SK-N-SH (cell line): ENCODE results near the gene FRMD3. TPM values are rescaled to one million over a fixed set of nuclear protein-coding genes. Genes with fewer than 3 reads are reported as not detected.
A peak's percentile ranks its signal among the peaks of the same experiment; 100 is the strongest.

Source experiments
- CTCF ChIA-PET: fragments of 300-600, 350-600 bp; formaldehyde crosslinking; extraction: SDS; loops from one replicate; lab custom pipeline; 2021; lab: Yijun Ruan, JAX
- POLR2A ChIA-PET: fragments of 350-600 bp; sonication (Branson Sonifier 250); formaldehyde crosslinking; extraction: SDS; loops from one replicate; lab custom pipeline; 2020; ENCODE audit warnings: antibody characterized with exemption, inconsistent platforms; lab: Yijun Ruan, JAX
- DNase-seq: peaks from one replicate; pipeline ENCODE4 v3.0.0; 2012
- H2AFZ ChIP-seq: fragments of 200-600 bp; sonication (generic); 2 replicates; pipeline ENCODE4 v1.8.1; 2016; ENCODE audit warnings: antibody characterized with exemption, mild to moderate bottlenecking, low read depth
- H3F3A ChIP-seq: fragments of 200-600 bp; sonication (generic); replicated peaks from 2 replicates; pipeline ENCODE3; 2016; ENCODE audit warnings: antibody characterized with exemption, mild to moderate bottlenecking; ENCODE audit not compliant: insufficient read depth
- H3K27ac ChIP-seq, 2 experiments: fragments of 200-500 bp in 1 of 2; fragments of 200-600 bp in 1 of 2; sonication (Bioruptor generic) in 1 of 2; sonication (generic), shearing (Covaris generic) in 1 of 2; 2 replicates each; pipeline versions ENCODE4 v1.5.1 to v1.6.1; 2014 to 2016; ENCODE audit warnings: low read depth in 2 of 2, inconsistent platforms in 1 of 2, low read length in 1 of 2, mild to moderate bottlenecking in 1 of 2, mixed read lengths in 1 of 2
- H3K27me3 ChIP-seq: fragments of 200-600 bp; sonication (generic), shearing (Covaris generic); 2 replicates; pipeline ENCODE4 v1.6.1; 2016; ENCODE audit warnings: mixed run types; ENCODE audit not compliant: insufficient read depth
- H3K36me3 ChIP-seq, 2 experiments: fragments of 200-500 bp in 1 of 2; fragments of 200-600 bp in 1 of 2; sonication (Bioruptor generic) in 1 of 2; sonication (generic) in 1 of 2; replicated peaks in 1 of 2; 2 replicates each; pipeline versions ENCODE3 to v1.5.1; 2014 to 2016; ENCODE audit warnings: low read length in 1 of 2, mild to moderate bottlenecking in 1 of 2; ENCODE audit not compliant: insufficient read depth in 2 of 2, control insufficient read depth in 1 of 2
- H3K4me1 ChIP-seq, 2 experiments: fragments of 200-500 bp in 1 of 2; fragments of 200-600 bp in 1 of 2; sonication (Bioruptor generic) in 1 of 2; sonication (generic), shearing (Covaris generic) in 1 of 2; 2 replicates each; pipeline versions ENCODE4 v1.5.1 to v1.6.1; 2014 to 2016; ENCODE audit warnings: low read depth in 1 of 2, low read length in 1 of 2, mixed run types in 1 of 2; ENCODE audit not compliant: insufficient read depth in 2 of 2, control insufficient read depth in 1 of 2
- H3K4me2 ChIP-seq: fragments of 200-600 bp; sonication (generic), shearing (Covaris generic); 2 replicates; pipeline ENCODE4 v1.6.1; 2017; ENCODE audit warnings: mixed run types
- H3K4me3 ChIP-seq, 2 experiments: fragments of 200-500 bp in 1 of 2; fragments of 200-600 bp in 1 of 2; sonication (Bioruptor generic) in 1 of 2; sonication (generic), shearing (Covaris generic) in 1 of 2; 2 replicates each; pipeline versions ENCODE4 v1.5.1 to v1.8.1; 2014 to 2016; ENCODE audit warnings: low read depth in 2 of 2, inconsistent platforms in 1 of 2, low read length in 1 of 2, mild to moderate bottlenecking in 1 of 2, mixed read lengths in 1 of 2, moderate library complexity in 1 of 2
- H3K79me2 ChIP-seq: fragments of 200-600 bp; sonication (generic); 2 replicates; pipeline ENCODE4 v1.8.1; 2017; ENCODE audit warnings: mild to moderate bottlenecking; ENCODE audit not compliant: insufficient read depth
- H3K9ac ChIP-seq: fragments of 200-600 bp; sonication (generic); 2 replicates; pipeline ENCODE4 v1.6.1; 2017; ENCODE audit warnings: mixed run types
- H3K9me2 ChIP-seq: fragments of 200-600 bp; sonication (generic); 2 replicates; pipeline ENCODE4 v1.6.1; 2017; ENCODE audit warnings: mixed run types
- H3K9me3 ChIP-seq: fragments of 200-600 bp; sonication (generic); 2 replicates; pipeline ENCODE4 v1.6.1; 2017; ENCODE audit warnings: mixed run types, mild to moderate bottlenecking, moderate library complexity
- H4K20me1 ChIP-seq: fragments of 200-600 bp; sonication (generic); 2 replicates; pipeline ENCODE4 v1.6.1; 2017; ENCODE audit warnings: mild to moderate bottlenecking, mixed run types; ENCODE audit not compliant: insufficient read depth
- CHD2 ChIP-seq: fragments of 150-350 bp; IDR thresholded peaks from 2 replicates; pipeline ENCODE4 v1.6.1; 2018; ENCODE audit warnings: low read length; ENCODE audit not compliant: partially characterized antibody
- CTCF ChIP-seq: fragments of 200-600 bp; sonication (generic); IDR thresholded peaks from 2 replicates; pipeline ENCODE4 v1.6.1; 2017; ENCODE audit warnings: antibody characterized with exemption, mild to moderate bottlenecking, moderate library complexity
- FOXJ3 ChIP-seq: sonication (generic); formaldehyde crosslinking; IDR thresholded peaks from 2 replicates; pipeline ENCODE4 v1.5.1; 2020; ENCODE audit warnings: mild to moderate bottlenecking, missing genetic modification reagents
- FOXM1 ChIP-seq: IDR thresholded peaks from 2 replicates; pipeline ENCODE4 v1.4.0; 2012; ENCODE audit warnings: low read depth, mild to moderate bottlenecking
- GATA2 ChIP-seq: sonication (generic); formaldehyde crosslinking; IDR thresholded peaks from 2 replicates; pipeline ENCODE4 v1.5.0; 2020; ENCODE audit warnings: mild to moderate bottlenecking, missing genetic modification reagents
- NFIC ChIP-seq: IDR thresholded peaks from 2 replicates; pipeline ENCODE4 v1.4.0; 2012; ENCODE audit warnings: borderline replicate concordance
- POLR2AphosphoS5 ChIP-seq: IDR thresholded peaks from 2 replicates; pipeline ENCODE4 v1.6.1; 2012; ENCODE audit warnings: low read depth, low read length
- RAD21 ChIP-seq: IDR thresholded peaks from 2 replicates; pipeline ENCODE4 v1.6.1; 2012; ENCODE audit warnings: mild to moderate bottlenecking, low read length
- RFX5 ChIP-seq: IDR thresholded peaks from 2 replicates; pipeline ENCODE4 v1.6.1; 2012; ENCODE audit warnings: mild to moderate bottlenecking, improper control_type of control experiment, low read length
- SMC3 ChIP-seq: IDR thresholded peaks from 2 replicates; pipeline ENCODE4 v1.6.1; 2012; ENCODE audit warnings: low read depth, low read length, improper control_type of control experiment
- TCF12 ChIP-seq: IDR thresholded peaks from 2 replicates; pipeline ENCODE4 v1.4.0; 2012
- USF1 ChIP-seq: IDR thresholded peaks from 2 replicates; pipeline ENCODE4 v1.4.0; 2012; ENCODE audit warnings: low read depth, borderline replicate concordance
- USF2 ChIP-seq: fragments of 150-350 bp; IDR thresholded peaks from 2 replicates; pipeline ENCODE4 v1.6.1; 2017; ENCODE audit warnings: antibody characterized with exemption, low read length, low read depth, borderline replicate concordance
- ZBTB33 ChIP-seq: IDR thresholded peaks from 2 replicates; pipeline ENCODE4 v1.4.0; 2012; ENCODE audit warnings: low read depth, borderline replicate concordance
- WGBS: methylation state at CpG from one replicate; pipeline ENCODE4 v1.1.6; 2017; ENCODE audit warnings: low lambda C conversion rate; 5-methylcytosine and 5-hydroxymethylcytosine counted together
- polyA plus RNA-seq, 3 experiments: library from polyadenylated mRNA; depleted of rRNA; stranded (reverse); fragments of >200 nt; gene quantifications; 2 replicates each; pipeline ENCODE4 v1.2.3, GENCODE V29; 2012

The FRMD3 gene
- polyA plus RNA-seq, 1 of the 3 experiments (the other 2 are of a cell fraction) = 0.89 TPM

GRCh38 chr9:83199832-83200231, 338.4 kb downstream of the FRMD3 start:
- Histone ChIP-seq H3K4me3 (no peak overlapping the region), H3K36me3 (no peaks in the 10 kb centered on the region), H3K9ac (no peak overlapping the region), H3K4me1 (peaks cover 0 to 8% of the 10 kb centered on the region in 2 experiments; a peak in 1 of 4 replicates), H4K20me1 (no peaks in the 10 kb centered on the region), H3K79me2 (no peaks in the 10 kb centered on the region), H3K9me3 (no peaks in the 10 kb centered on the region), H3K27me3 (peaks cover 4% of the 10 kb centered on the region; the same call in 1 of the 2 replicates), H3K4me2 (no peak overlapping the region), H2AFZ (no peak overlapping the region), H3K27ac (no peak overlapping the region), H3F3A (no peaks in the 10 kb centered on the region), H3K9me2 (no peaks in the 10 kb centered on the region)
- CTCF ChIA-PET = interaction anchor here (0.6 to 2.2 kb wide), 19 partner anchors 9 to 1148 kb away, joined by 3 to 12 read pairs (median 3); no protein-coding TSS in a partner anchor
- no peak for DNase-seq
- 79% methylated on average over 5 of the region's 6 CpGs for WGBS
- POLR2A ChIA-PET = interaction anchor here (1.0 kb wide), 1 partner anchor 21 kb away, joined by 7 read pairs; no protein-coding TSS in a partner anchor
- TF ChIP-seq USF2 (no peak), ZBTB33 (no peak), NFIC (no peak), FOXM1 (no peak), FOXJ3 (CRISPR knock-in tag) (no peak), RAD21 (no peak), TCF12 (no peak), POLR2AphosphoS5 (no peak), CTCF (no peak), RFX5 (no peak)

- no peak overlapping the region for H3K27ac ChIP-seq
- H3K4me2 ChIP-seq = no peak overlapping the region
- no peaks in the 10 kb centered on the region for H3F3A ChIP-seq
- no peak overlapping the region for H2AFZ ChIP-seq
- H3K27me3 ChIP-seq = peaks cover 4% of the 10 kb centered on the region; the same call in 1 of the 2 replicates
- H3K9me3 ChIP-seq = no peaks in the 10 kb centered on the region
- no peak overlapping the region; a peak in 1 of 4 replicates for H3K4me3 ChIP-seq
- H3K36me3 ChIP-seq = no peaks in the 10 kb centered on the region
- no peaks in the 10 kb centered on the region for H4K20me1 ChIP-seq
- peaks cover 0 to 8% of the 10 kb centered on the region in 2 experiments; a peak in 1 of 4 replicates for H3K4me1 ChIP-seq
- POLR2A ChIA-PET = interaction anchor here (1.0 kb wide), 1 partner anchor 22 kb away, joined by 7 read pairs; no protein-coding TSS in a partner anchor
- no peaks in the 10 kb centered on the region for H3K79me2 ChIP-seq
- peak; percentile 69 for TF ChIP-seq CTCF
- TF ChIP-seq SMC3 = peak; percentile 85
- TF ChIP-seq CHD2 = peak; percentile 34
- no peak for TF ChIP-seq GATA2 (CRISPR knock-in tag)
- TF ChIP-seq RAD21 = peak; percentile 97
- TF ChIP-seq USF1 = no peak
- TF ChIP-seq, all 33 proteins: peak for 4
- 43% methylated on average over 5 of the region's 5 CpGs for WGBS
- CTCF ChIA-PET = interaction anchor here (0.6 to 2.2 kb wide), 24 partner anchors 9 to 720 kb away, joined by 3 to 12 read pairs (median 3); partner anchors contain the start of gene FRMD3
- no peaks in the 10 kb centered on the region for H3K9me2 ChIP-seq
- H3K9ac ChIP-seq = no peak overlapping the region
- DNase-seq = peak; percentile 63
These were observed 339.0 kb downstream of the FRMD3 start for GRCh38 chr9:83199240-83199639.
